Caco-2 (cell line): ENCODE data around the gene PHLPP1. TPM values are rescaled to one million over a fixed set of nuclear protein-coding genes. Genes with fewer than 3 reads are reported as not detected.

Experiments
- BruUV-seq: library from RNA; stranded (reverse); fragments of 400-500 nt; replicated peaks from 2 replicates; lab custom pipeline; 2021; lab: Mats Ljungman, UMichigan
- CTCF ChIA-PET: fragments of 300-600 bp; sonication (Branson Sonifier 250); formaldehyde crosslinking; loops from one replicate; lab custom pipeline; 2022; ENCODE audit warnings: antibody characterized with exemption; lab: Charles Lee
- POLR2A ChIA-PET: fragments of 300-600 bp; sonication (Branson Sonifier 250); formaldehyde crosslinking; loops from one replicate; lab custom pipeline; 2022; ENCODE audit warnings: antibody characterized with exemption; lab: Charles Lee
- DNase-seq, 2 experiments: peaks; one replicate each; pipeline versions ENCODE4 v3.0.0 to v3.0.0-alpha.2; 2020 to 2022
- H3K27me3 ChIP-seq: replicated peaks from 2 replicates; pipeline ENCODE4 v1.6.0; 2011; ENCODE audit warnings: low read length; ENCODE audit not compliant: control insufficient read depth, insufficient read depth
- H3K36me3 ChIP-seq: 2 replicates; pipeline ENCODE4 v1.5.1; 2011; ENCODE audit warnings: low read length; ENCODE audit not compliant: control insufficient read depth, insufficient read depth
- H3K4me1 ChIP-seq: fragments of 250-450 bp; sonication (Bioruptor Pico); 2 replicates; pipeline ENCODE4 v1.5.1; 2020; ENCODE audit warnings: mild to moderate bottlenecking
- H3K4me3 ChIP-seq: 2 replicates; pipeline ENCODE4 v1.5.1; 2011; ENCODE audit warnings: low read depth, mild to moderate bottlenecking, control low read depth, low read length
- H3K9me3 ChIP-seq: fragments of 250-450 bp; sonication (Bioruptor Pico); 2 replicates; pipeline ENCODE4 v1.5.1; 2020; ENCODE audit warnings: mild to moderate bottlenecking, moderate library complexity
- H3K27ac Mint-ChIP-seq: one replicate; pipeline ENCODE4 v1.8.0; 2022; ENCODE audit warnings: mixed read lengths; ENCODE audit not compliant: unreplicated experiment
- H3K27me3 Mint-ChIP-seq: one replicate; pipeline ENCODE4 v1.8.0; 2022; ENCODE audit warnings: mixed read lengths; ENCODE audit not compliant: insufficient read depth, unreplicated experiment
- H3K36me3 Mint-ChIP-seq: one replicate; pipeline ENCODE4 v1.8.0; 2022; ENCODE audit warnings: mild to moderate bottlenecking, mixed read lengths; ENCODE audit not compliant: insufficient read depth, unreplicated experiment
- H3K4me1 Mint-ChIP-seq: one replicate; pipeline ENCODE4 v1.8.0; 2022; ENCODE audit warnings: low read depth, mixed read lengths; ENCODE audit not compliant: unreplicated experiment
- H3K4me3 Mint-ChIP-seq: one replicate; pipeline ENCODE4 v1.8.0; 2022; ENCODE audit warnings: mild to moderate bottlenecking, moderate library complexity, mixed read lengths; ENCODE audit not compliant: unreplicated experiment
- H3K9me3 Mint-ChIP-seq: one replicate; pipeline ENCODE4 v1.8.0; 2022; ENCODE audit warnings: mixed read lengths; ENCODE audit not compliant: unreplicated experiment
- CTCF ChIP-seq, 2 experiments: fragments of 200-600 bp in 1 of 2; IDR thresholded peaks; 1 replicate in 1 of 2; 2 replicates in 1 of 2; pipeline versions ENCODE4 v1.5.1 to v1.8.0; 2011 to 2022; ENCODE audit warnings: antibody characterized with exemption in 1 of 2, control low read depth in 1 of 2, inconsistent platforms in 1 of 2, low read depth in 1 of 2, low read length in 1 of 2, mild to moderate bottlenecking in 1 of 2, moderate library complexity in 1 of 2; ENCODE audit not compliant: insufficient read depth in 1 of 2, severe bottlenecking in 1 of 2, unreplicated experiment in 1 of 2
- intact Hi-C: fragments of 100-400 bp; cut with micrococcal nuclease; formaldehyde crosslinking; loops from one replicate; pipeline ENCODE4 v1.10.0; 2022; ENCODE audit not compliant: unreplicated experiment
- total RNA-seq: library from RNA; stranded (reverse); gene quantifications from 2 replicates; pipeline ENCODE4 v1.2.3, GENCODE V29; 2022

Gene PHLPP1
- total RNA-seq, 1 experiment from 2014 or later: 20.1 TPM

GRCh38 chr18:62776024-62776570 lies 60.8 kb downstream of the PHLPP1 start:
- Histone ChIP-seq H3K27me3 (no peaks in the 10 kb centered on the region), H3K36me3 (no peaks in the 10 kb centered on the region), H3K4me1 (peaks cover 4% of the 10 kb centered on the region; the same call in 1 of the 2 replicates), H3K4me3 (no peak overlapping the region), H3K9me3 (no peaks in the 10 kb centered on the region)
- BruUV-seq: no TSS peak
- CTCF ChIA-PET: no interaction called here
- H3K36me3 Mint-ChIP-seq: peaks cover 10% of the 10 kb centered on the region
- intact Hi-C loops: no loop called here
- no peak for TF ChIP-seq CTCF (IDR thresholded peaks at IDR 0.05; ENCODE audit: insufficient read depth in 1 of 2, low read depth in 1 of 2, low read length in 1 of 2, severe bottlenecking in 1 of 2, unreplicated experiment in 1 of 2)
- DNase-seq: no peak
- no peak overlapping the region for H3K4me3 Mint-ChIP-seq
- H3K27me3 Mint-ChIP-seq: no peaks in the 10 kb centered on the region
- POLR2A ChIA-PET: no interaction called here
- H3K9me3 Mint-ChIP-seq: no peaks in the 10 kb centered on the region
- no peak overlapping the region for H3K27ac Mint-ChIP-seq
- no peaks in the 10 kb centered on the region for H3K4me1 Mint-ChIP-seq

- ChIA-PET POLR2A (no interaction called here), CTCF (no interaction called here)
- no peaks in the 10 kb centered on the region for H3K27me3 Mint-ChIP-seq
- H3K36me3 Mint-ChIP-seq: peaks cover 10% of the 10 kb centered on the region
- H3K27me3 ChIP-seq: no peaks in the 10 kb centered on the region
- no peak overlapping the region for H3K4me3 ChIP-seq
- H3K4me3 Mint-ChIP-seq: no peak overlapping the region
- intact Hi-C loops: no loop called here
- no peaks in the 10 kb centered on the region for H3K36me3 ChIP-seq
- no peak for DNase-seq
- no peaks in the 10 kb centered on the region for H3K4me1 Mint-ChIP-seq
- no peak overlapping the region for H3K27ac Mint-ChIP-seq
- H3K9me3 Mint-ChIP-seq: no peaks in the 10 kb centered on the region
- TF ChIP-seq CTCF (IDR thresholded peaks at IDR 0.05; ENCODE audit: insufficient read depth in 1 of 2, low read depth in 1 of 2, low read length in 1 of 2, severe bottlenecking in 1 of 2, unreplicated experiment in 1 of 2): no peak
- peaks cover 4% of the 10 kb centered on the region; the same call in 1 of the 2 replicates for H3K4me1 ChIP-seq
- BruUV-seq: no TSS peak
- H3K9me3 ChIP-seq: no peaks in the 10 kb centered on the region
These were observed 62.5 kb downstream of the PHLPP1 start for GRCh38 chr18:62777814-62778213.

- Histone ChIP-seq H3K36me3 (no peaks in the 10 kb centered on the region), H3K9me3 (no peaks in the 10 kb centered on the region), H3K4me3 (no peak overlapping the region), H3K27me3 (no peaks in the 10 kb centered on the region), H3K4me1 (no peaks in the 10 kb centered on the region)
- POLR2A ChIA-PET: interaction anchor here (0.5 kb wide), 1 partner anchor 64 kb away, joined by 5 read pairs; the partner anchor contains the start of gene PHLPP1
- intact Hi-C loops: no loop called here
- H3K4me1 Mint-ChIP-seq: peaks cover 7% of the 10 kb centered on the region
- H3K9me3 Mint-ChIP-seq: no peaks in the 10 kb centered on the region
- DNase-seq: no peak
- H3K4me3 Mint-ChIP-seq: no peak overlapping the region
- H3K27ac Mint-ChIP-seq: no peak overlapping the region
- CTCF ChIA-PET: no interaction called here
- no TSS peak for BruUV-seq
- peaks cover 10% of the 10 kb centered on the region for H3K36me3 Mint-ChIP-seq
- no peak for TF ChIP-seq CTCF (IDR thresholded peaks at IDR 0.05; ENCODE audit: insufficient read depth in 1 of 2, low read depth in 1 of 2, low read length in 1 of 2, severe bottlenecking in 1 of 2, unreplicated experiment in 1 of 2)
- no peaks in the 10 kb centered on the region for H3K27me3 Mint-ChIP-seq
These were observed 63.9 kb downstream of the PHLPP1 start for GRCh38 chr18:62778976-62779869.
